ENCODE data around the gene DIP2A. TPM values are rescaled to one million over a fixed set of nuclear protein-coding genes. Genes with fewer than 3 reads are reported as not detected.

DIP2A gene
- total and polyA plus RNA-seq, 7 donors, result 9.0 to 49.3 (median 25.0) TPM

DNA sequence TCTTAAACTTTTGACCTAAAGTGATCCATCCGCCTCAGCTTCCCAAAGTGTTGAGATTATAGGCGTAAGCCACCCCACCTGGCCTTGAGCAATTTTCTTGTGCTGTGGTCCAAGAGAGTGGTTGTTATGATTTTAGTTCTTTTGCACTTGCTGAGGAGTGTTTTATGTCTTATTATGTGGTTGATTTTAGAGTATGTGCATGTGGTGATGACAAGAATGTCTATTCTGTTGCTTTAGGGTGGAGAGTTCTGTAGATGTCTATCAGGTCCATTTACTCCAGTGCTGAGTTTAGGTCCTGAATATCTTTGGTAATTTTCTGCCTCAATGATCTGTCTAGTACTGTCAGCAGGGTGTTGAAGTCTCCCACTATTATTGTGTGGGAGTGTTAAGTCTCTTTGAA, 157.4 kb downstream of the DIP2A start:
- H3K4me3 ChIP-seq, result no peak overlapping the region
- 93 to 94% methylated on average over 2 of the region's 2 CpGs for WGBS, 2 donors
- H3K4me1 ChIP-seq, result no peaks in the 10 kb centered on the region
- no peak for TF ChIP-seq EP300 (IDR thresholded peaks at IDR 0.05)
- TF ChIP-seq, protein P1, sequence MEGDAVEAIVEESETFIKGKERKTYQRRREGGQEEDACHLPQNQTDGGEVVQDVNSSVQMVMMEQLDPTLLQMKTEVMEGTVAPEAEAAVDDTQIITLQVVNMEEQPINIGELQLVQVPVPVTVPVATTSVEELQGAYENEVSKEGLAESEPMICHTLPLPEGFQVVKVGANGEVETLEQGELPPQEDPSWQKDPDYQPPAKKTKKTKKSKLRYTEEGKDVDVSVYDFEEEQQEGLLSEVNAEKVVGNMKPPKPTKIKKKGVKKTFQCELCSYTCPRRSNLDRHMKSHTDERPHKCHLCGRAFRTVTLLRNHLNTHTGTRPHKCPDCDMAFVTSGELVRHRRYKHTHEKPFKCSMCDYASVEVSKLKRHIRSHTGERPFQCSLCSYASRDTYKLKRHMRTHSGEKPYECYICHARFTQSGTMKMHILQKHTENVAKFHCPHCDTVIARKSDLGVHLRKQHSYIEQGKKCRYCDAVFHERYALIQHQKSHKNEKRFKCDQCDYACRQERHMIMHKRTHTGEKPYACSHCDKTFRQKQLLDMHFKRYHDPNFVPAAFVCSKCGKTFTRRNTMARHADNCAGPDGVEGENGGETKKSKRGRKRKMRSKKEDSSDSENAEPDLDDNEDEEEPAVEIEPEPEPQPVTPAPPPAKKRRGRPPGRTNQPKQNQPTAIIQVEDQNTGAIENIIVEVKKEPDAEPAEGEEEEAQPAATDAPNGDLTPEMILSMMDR (IDR thresholded peaks at IDR 0.05), result no peak
- no peak for TF ChIP-seq POLR2A (IDR thresholded peaks at IDR 0.05)
- TF ChIP-seq POLR2AphosphoS5 (IDR thresholded peaks at IDR 0.05), result no peak
- peaks cover 0 to 4% (median 0%) of the 10 kb centered on the region in 3 donors for H3K27me3 ChIP-seq
- no peaks in the 10 kb centered on the region for H3K36me3 ChIP-seq
- H3K9me3 ChIP-seq, result peaks cover 0 to under 1% (median 0%) of the 10 kb centered on the region in 4 donors
- no peak for DNase-seq
- intact Hi-C loops (cut with DNase I), result no loop called here
- H3K27ac ChIP-seq, result no peak overlapping the region

DNA sequence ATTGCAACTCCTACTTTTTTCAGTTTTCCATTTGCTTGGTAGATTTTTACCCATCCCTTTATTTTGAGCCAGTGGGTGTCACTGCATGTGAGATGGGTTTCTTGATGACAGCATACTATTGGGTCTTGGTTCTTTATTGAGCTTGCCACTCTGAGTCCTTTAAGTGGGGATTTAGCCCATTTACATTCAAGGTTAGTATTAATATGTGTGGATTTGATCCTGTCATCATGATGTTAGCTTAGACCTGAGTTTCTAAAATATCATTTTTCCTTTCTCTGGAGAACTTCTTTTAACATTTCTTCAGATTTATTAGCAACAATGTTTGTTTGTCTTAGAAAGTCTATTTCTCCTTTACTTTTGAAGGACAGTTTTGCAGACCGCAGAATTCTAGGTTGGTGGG, 158.0 kb downstream of the DIP2A start:
- TF ChIP-seq EP300 (IDR thresholded peaks at IDR 0.05) (no peak), POLR2A (IDR thresholded peaks at IDR 0.05) (no peak), POLR2AphosphoS5 (IDR thresholded peaks at IDR 0.05) (no peak)
- TF ChIP-seq, protein P1 (IDR thresholded peaks at IDR 0.05), result no peak
- intact Hi-C loops (cut with DNase I), result no loop called here
- DNase-seq, result no peak

DNA sequence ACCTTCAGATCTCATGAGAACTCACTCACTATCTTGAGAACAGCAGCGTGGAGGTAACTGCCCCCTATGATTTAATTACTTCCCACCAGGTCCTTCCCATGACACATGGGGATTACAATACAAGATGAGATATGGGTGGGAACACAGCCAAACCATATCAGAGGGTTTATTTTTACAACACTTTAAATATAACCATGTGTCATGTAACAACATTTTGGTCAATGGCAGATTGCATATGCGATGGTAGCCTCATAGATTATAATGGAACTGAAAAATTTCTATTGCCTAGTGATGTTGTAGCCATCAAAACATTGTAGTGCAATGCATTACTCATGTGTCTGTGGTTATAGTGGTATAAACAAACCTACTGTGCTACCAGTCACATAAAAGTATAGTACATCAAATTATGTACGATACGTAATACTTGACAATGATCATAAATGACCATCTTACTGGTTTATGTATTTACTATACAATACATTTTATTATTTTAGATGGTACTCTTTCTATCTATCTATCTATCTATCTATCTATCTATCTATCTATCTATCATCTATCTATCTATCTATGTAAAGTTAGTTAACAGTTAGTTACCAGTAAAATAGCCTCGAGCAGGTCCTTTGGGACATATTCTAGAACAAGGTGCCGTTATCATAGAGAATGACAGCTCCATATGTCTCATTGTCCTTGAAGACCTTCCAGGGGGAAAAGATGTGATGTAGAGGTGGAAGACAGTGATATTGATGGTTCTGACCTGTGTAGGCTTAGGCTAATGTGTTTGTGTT, 158.8 kb downstream of the DIP2A start:
- Histone ChIP-seq H3K27me3 (peaks cover 0 to 4% (median 0%) of the 10 kb centered on the region in 3 donors), H3K4me1 (no peaks in the 10 kb centered on the region), H3K4me3 (no peak overlapping the region), H3K27ac (no peak overlapping the region), H3K36me3 (no peaks in the 10 kb centered on the region), H3K9me3 (no peaks in the 10 kb centered on the region)
- DNase-seq, result no peak
- intact Hi-C loops (cut with DNase I), result no loop called here
- TF ChIP-seq POLR2AphosphoS5 (IDR thresholded peaks at IDR 0.05) (no peak), EP300 (IDR thresholded peaks at IDR 0.05) (no peak), POLR2A (IDR thresholded peaks at IDR 0.05) (no peak)
- TF ChIP-seq, protein P1 (IDR thresholded peaks at IDR 0.05), result no peak
- 73 to 74% methylated on average over 6 of the region's 6 CpGs for WGBS, 2 donors

More for the DNA sequence above, 158.0 kb downstream of the DIP2A start:
- no peaks in the 10 kb centered on the region for H3K9me3 ChIP-seq
- no peak overlapping the region for H3K27ac ChIP-seq
- peaks cover 0 to 4% (median 0%) of the 10 kb centered on the region in 3 donors for H3K27me3 ChIP-seq
- 94 to 95% methylated on average over 1 of the region's 1 CpG for WGBS, 2 donors
- no peaks in the 10 kb centered on the region for H3K36me3 ChIP-seq
- H3K4me1 ChIP-seq, result no peaks in the 10 kb centered on the region
- no peak overlapping the region for H3K4me3 ChIP-seq

DNA sequence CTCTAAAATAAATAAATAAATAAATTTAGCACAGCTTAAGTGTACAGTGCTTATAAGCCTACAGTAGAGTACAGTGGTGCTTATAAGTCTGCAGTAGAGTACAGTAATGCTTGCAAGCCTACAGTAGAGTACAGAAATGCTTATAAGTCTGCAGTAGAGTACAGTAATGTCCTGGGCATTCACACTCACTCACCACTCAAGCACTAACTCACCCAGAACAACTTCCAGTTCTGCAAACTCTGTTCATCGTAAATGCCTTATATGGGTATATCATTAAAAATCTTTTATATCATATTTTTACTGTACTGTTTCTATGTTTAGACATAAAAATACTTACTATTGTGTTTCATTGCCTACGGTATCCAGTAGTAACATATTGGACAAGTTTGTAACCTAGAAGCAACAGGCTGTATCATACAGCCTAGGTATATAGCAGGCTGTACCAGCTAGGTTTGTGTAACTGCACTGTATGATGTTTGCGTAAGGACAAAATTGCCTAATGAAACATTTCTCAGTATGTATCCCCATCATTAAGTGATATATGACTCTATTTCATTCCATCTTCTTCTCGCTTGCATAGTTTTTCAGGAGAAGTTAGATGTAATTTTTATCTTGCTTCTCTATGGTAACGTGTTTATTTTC, 160.2 kb downstream of the DIP2A start:
- peaks cover 0 to 7% (median 0%) of the 10 kb centered on the region in 4 donors for H3K4me1 ChIP-seq
- DNase-seq, result no peak
- H3K9me3 ChIP-seq, result no peaks in the 10 kb centered on the region
- H3K36me3 ChIP-seq, result no peaks in the 10 kb centered on the region
- H3K27me3 ChIP-seq, result peaks cover 0 to 4% (median 0%) of the 10 kb centered on the region in 3 donors
- intact Hi-C loops (cut with DNase I), result no loop called here
- H3K4me3 ChIP-seq, result no peak overlapping the region
- TF ChIP-seq EP300 (IDR thresholded peaks at IDR 0.05) (no peak), POLR2AphosphoS5 (IDR thresholded peaks at IDR 0.05) (no peak)
- TF ChIP-seq, protein P1 (IDR thresholded peaks at IDR 0.05), result no peak
- 77 to 88% methylated on average over 5 of the region's 5 CpGs for WGBS, 2 donors
- no peak overlapping the region for H3K27ac ChIP-seq

Small RNAs within 50 kb of the gene (small RNA-seq; reads per million reads assigned to genes)
- 0 reads per million in 3 donors for gene RNU6-396P

Other genes with a start within 250 kb of the DIP2A start
- 10 to 100 TPM; 47.6 to 63.7 (median 57.0) TPM for gene LSS, start 230.1 kb upstream of the DIP2A start, total RNA-seq
- gene LSS, start 230.1 kb upstream of the DIP2A start, polyA plus RNA-seq, result 10 to 100 TPM; 17.4 to 78.6 (median 27.5) TPM
- gene MCM3AP, start 173.3 kb upstream of the DIP2A start, total RNA-seq, result 10 to 100 TPM; 41.1 to 92.8 (median 52.5) TPM
- gene MCM3AP, start 173.3 kb upstream of the DIP2A start, polyA plus RNA-seq, result 10 to 100 TPM; 16.9 to 53.1 (median 19.8) TPM
- gene YBEY, start 172.5 kb upstream of the DIP2A start, total RNA-seq, result 10 to 100 TPM in 3 of 4 donors, 1 to 10 TPM in 1; 9.0 to 15.1 (median 13.2) TPM
- gene YBEY, start 172.5 kb upstream of the DIP2A start, polyA plus RNA-seq, result 10 to 100 TPM; 16.2 to 36.6 (median 30.3) TPM
- gene C21orf58, start 135.0 kb upstream of the DIP2A start, total RNA-seq, result 1 to 10 TPM; 1.4 to 4.7 (median 1.9) TPM
- 1 to 10 TPM in 2 of 3 donors, under 1 TPM in 1; 0.92 to 7.4 (median 1.8) TPM for gene C21orf58, start 135.0 kb upstream of the DIP2A start, polyA plus RNA-seq
- gene PCNT, start 134.7 kb upstream of the DIP2A start, total RNA-seq, result 10 to 100 TPM; 17.4 to 49.6 (median 26.0) TPM
- gene PCNT, start 134.7 kb upstream of the DIP2A start, polyA plus RNA-seq, result 10 to 100 TPM in 1 of 3 donors, 1 to 10 TPM in 2; 6.0 to 20.7 (median 6.2) TPM
- gene S100B, start 146.2 kb downstream of the DIP2A start, total RNA-seq, result 100 to 1,000 TPM in 1 of 4 donors, 10 to 100 TPM in 3; 28.5 to 126 (median 41.0) TPM
- gene S100B, start 146.2 kb downstream of the DIP2A start, polyA plus RNA-seq, result 10 to 100 TPM; 14.3 to 23.7 (median 20.4) TPM
- gene PRMT2, start 176.8 kb downstream of the DIP2A start, total RNA-seq, result 100 to 1,000 TPM in 3 of 4 donors, 10 to 100 TPM in 1; 85.7 to 128 (median 109) TPM
- 10 to 100 TPM; 68.0 to 96.1 (median 90.4) TPM for gene PRMT2, start 176.8 kb downstream of the DIP2A start, polyA plus RNA-seq